ENCODE measurements around the gene TMEM106C.

Gene TMEM106C

DNA sequence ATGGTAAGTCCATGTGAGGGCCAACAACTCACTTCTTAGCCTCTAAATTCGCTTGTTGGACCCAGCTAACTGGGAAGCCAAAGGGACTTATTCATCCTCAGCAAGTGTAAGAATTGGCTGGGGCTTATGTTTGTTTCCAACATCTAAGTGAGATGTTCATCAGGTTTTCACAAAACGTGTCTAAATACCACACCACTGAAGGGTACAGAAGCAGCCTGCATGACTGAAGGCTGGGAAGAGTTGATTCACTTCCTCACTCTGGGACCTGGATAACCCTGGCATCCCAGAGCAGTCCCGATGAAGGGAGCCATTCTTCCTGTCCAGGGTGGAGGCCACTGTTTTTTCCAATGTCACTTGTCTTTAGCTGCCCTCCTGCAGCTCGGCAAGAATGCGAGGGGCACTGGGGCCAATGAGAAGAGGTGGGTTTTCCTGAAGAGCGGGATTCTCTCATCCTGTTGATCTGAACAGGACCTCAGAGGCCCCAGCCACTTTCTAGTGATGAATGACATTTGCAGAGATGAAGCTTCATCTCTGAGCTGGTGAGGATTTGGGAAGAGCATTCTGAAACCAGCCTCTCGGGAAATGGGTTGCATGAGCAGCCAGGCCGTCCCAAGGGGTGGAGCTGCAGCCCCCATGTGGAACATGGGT, 53.1 kb downstream of the TMEM106C start:
- Histone ChIP-seq H2BK12ac (ENCODE audit: low read length) (no peak overlapping the region), H3K4me3 (ENCODE audit: low read length in 2 of 2) (no peak overlapping the region), H2BK5ac (ENCODE audit: low read length) (no peak overlapping the region), H3K4me1 (ENCODE audit: control insufficient read depth in 2 of 2, insufficient read depth in 1 of 2, low read depth in 1 of 2, low read length in 2 of 2) (peaks cover 10 to 18% of the 10 kb centered on the region in 2 donors), H3K79me1 (ENCODE audit: low read depth, low read length) (no peaks in the 10 kb centered on the region), H3K18ac (ENCODE audit: low read length) (peak overlapping the region; percentile 6), H3K27me3 (ENCODE audit: control insufficient read depth in 3 of 3, insufficient read depth in 3 of 3, low read depth in 1 of 3, low read length in 3 of 3) (peaks cover 0 to 18% (median 3%) of the 10 kb centered on the region in 3 experiments), H3K9ac (ENCODE audit: low read depth, low read length, poor library complexity) (no peak overlapping the region), H2AK5ac (ENCODE audit: low read depth, low read length) (no peak overlapping the region), H3K23ac (ENCODE audit: low read depth, low read length, poor library complexity) (no peak overlapping the region), H2BK120ac (ENCODE audit: low read depth, low read length) (no peak overlapping the region), H3K36me3 (replicated peaks in 1 of 2; ENCODE audit: control insufficient read depth in 2 of 2, insufficient read depth in 2 of 2, low read length in 2 of 2) (no peaks in the 10 kb centered on the region), H2AFZ (ENCODE audit: low read length) (peak overlapping the region; percentile 50), H3K14ac (ENCODE audit: low read length) (no peak overlapping the region), H3K4me2 (ENCODE audit: insufficient read depth, low read length, poor library complexity, severe bottlenecking) (no peak overlapping the region), H2BK15ac (ENCODE audit: low read length) (no peak overlapping the region), H4K8ac (ENCODE audit: low read depth, low read length) (no peak overlapping the region), H3K27ac (replicated peaks; ENCODE audit: low read length) (no peak overlapping the region), H3K9me3 (replicated peaks in 1 of 2; ENCODE audit: control insufficient read depth in 2 of 2, insufficient read depth in 1 of 2, low read depth in 1 of 2, low read length in 2 of 2) (no peaks in the 10 kb centered on the region), H4K91ac (ENCODE audit: low read depth, low read length, poor library complexity) (no peak overlapping the region), H3K4ac (ENCODE audit: low read length) (no peak overlapping the region)
- WGBS, 2 donors (ENCODE audit: extremely low coverage in 2 of 2, insufficient read length in 2 of 2, insufficient replicate concordance in 1 of 2), result no CpG with 5 or more reads among the region's 8 CpGs
- no peak for DNase-seq (ENCODE audit: low spot score)

DNA sequence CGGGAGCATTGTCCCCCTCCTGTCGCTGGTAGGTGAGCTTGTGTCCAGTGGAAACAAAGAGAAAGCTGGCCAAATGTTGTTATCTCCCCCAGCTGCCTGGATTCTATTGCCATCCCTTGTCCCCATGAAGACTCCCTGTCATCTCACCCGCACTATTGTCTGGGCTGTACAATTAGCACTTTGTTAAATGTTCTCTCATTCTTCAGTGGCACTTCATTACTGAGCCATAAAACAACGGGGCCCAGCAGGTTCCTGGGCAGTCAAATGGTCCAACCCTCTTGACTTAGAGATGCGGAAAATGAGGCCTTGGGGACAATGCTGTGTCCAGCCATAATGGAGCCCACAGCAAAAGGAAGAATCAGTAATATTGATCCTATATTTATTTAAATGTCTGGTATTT, 54.1 kb downstream of the TMEM106C start:
- H2BK15ac ChIP-seq (ENCODE audit: low read length), result peak overlapping the region; percentile 18
- no peak overlapping the region for H3K4me2 ChIP-seq (ENCODE audit: insufficient read depth, low read length, poor library complexity, severe bottlenecking)
- H4K8ac ChIP-seq (ENCODE audit: low read depth, low read length), result no peak overlapping the region
- peak overlapping the region; percentile 23 for H3K18ac ChIP-seq (ENCODE audit: low read length)
- H2BK5ac ChIP-seq (ENCODE audit: low read length), result no peak overlapping the region
- H3K27ac ChIP-seq (replicated peaks; ENCODE audit: low read length), result no peak overlapping the region
- no peaks in the 10 kb centered on the region for H3K9me3 ChIP-seq (replicated peaks in 1 of 2; ENCODE audit: control insufficient read depth in 2 of 2, insufficient read depth in 1 of 2, low read depth in 1 of 2, low read length in 2 of 2)
- DNase-seq (ENCODE audit: low spot score), result no peak
- H3K4me1 ChIP-seq (ENCODE audit: control insufficient read depth in 2 of 2, insufficient read depth in 1 of 2, low read depth in 1 of 2, low read length in 2 of 2), result peaks cover 15 to 24% of the 10 kb centered on the region in 2 donors
- no peak overlapping the region for H3K23ac ChIP-seq (ENCODE audit: low read depth, low read length, poor library complexity)
- no peak overlapping the region for H3K9ac ChIP-seq (ENCODE audit: low read depth, low read length, poor library complexity)
- H3K4me3 ChIP-seq (ENCODE audit: low read length in 2 of 2), result no peak overlapping the region
- H2BK120ac ChIP-seq (ENCODE audit: low read depth, low read length), result no peak overlapping the region
- peaks cover 0 to 18% (median 3%) of the 10 kb centered on the region in 3 experiments for H3K27me3 ChIP-seq (ENCODE audit: control insufficient read depth in 3 of 3, insufficient read depth in 3 of 3, low read depth in 1 of 3, low read length in 3 of 3)
- H2AK5ac ChIP-seq (ENCODE audit: low read depth, low read length), result peak overlapping the region; percentile 59
- no peak overlapping the region for H2BK12ac ChIP-seq (ENCODE audit: low read length)
- H4K91ac ChIP-seq (ENCODE audit: low read depth, low read length, poor library complexity), result no peak overlapping the region
- H2AFZ ChIP-seq (ENCODE audit: low read length), result peak overlapping the region; percentile 18
- H3K79me1 ChIP-seq (ENCODE audit: low read depth, low read length), result no peaks in the 10 kb centered on the region
- no peaks in the 10 kb centered on the region for H3K36me3 ChIP-seq (replicated peaks in 1 of 2; ENCODE audit: control insufficient read depth in 2 of 2, insufficient read depth in 2 of 2, low read length in 2 of 2)
- no CpG with 5 or more reads among the region's 5 CpGs for WGBS, 2 donors (ENCODE audit: extremely low coverage in 2 of 2, insufficient read length in 2 of 2, insufficient replicate concordance in 1 of 2)
- no peak overlapping the region for H3K4ac ChIP-seq (ENCODE audit: low read length)
- no peak overlapping the region for H3K14ac ChIP-seq (ENCODE audit: low read length)

DNA sequence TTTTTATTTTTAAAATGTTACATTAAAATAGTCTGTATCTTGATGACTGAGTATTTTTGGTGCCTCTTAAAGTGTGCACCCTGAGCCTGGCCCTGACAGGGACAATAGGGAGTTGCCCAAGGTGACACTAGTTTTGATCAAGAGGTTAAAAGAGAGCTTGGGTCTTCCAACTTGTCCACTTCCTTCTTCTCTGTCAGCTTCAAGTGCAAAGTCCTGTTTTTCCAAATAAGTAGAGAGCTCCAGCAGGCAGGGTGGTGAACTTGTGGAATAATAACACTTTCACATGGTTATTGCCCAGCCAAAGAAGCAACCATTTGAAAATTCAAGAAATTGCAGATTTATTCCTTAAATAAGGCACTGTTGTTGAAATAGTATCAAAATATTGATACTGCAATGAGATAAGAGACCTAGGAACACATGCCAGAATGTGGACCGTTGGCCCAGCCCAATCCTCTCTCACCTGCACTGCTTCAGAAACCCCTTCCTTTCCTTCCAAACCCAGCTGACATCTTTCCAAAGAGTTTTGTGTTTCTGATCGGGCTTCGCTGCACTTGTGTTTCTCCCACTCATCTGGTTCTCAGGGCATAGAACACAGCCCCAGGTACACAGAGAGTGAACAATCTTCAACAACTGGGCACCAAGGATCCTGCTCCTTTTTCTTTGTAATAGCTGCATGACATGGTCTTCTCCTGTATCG, 54.7 kb downstream of the TMEM106C start:
- Histone ChIP-seq H3K4ac (ENCODE audit: low read length) (no peak overlapping the region), H3K36me3 (replicated peaks in 1 of 2; ENCODE audit: control insufficient read depth in 2 of 2, insufficient read depth in 2 of 2, low read length in 2 of 2) (no peaks in the 10 kb centered on the region), H3K9ac (ENCODE audit: low read depth, low read length, poor library complexity) (no peak overlapping the region)

More for the DNA sequence above, 54.7 kb downstream of the TMEM106C start:
- no peak overlapping the region for H4K91ac ChIP-seq (ENCODE audit: low read depth, low read length, poor library complexity)
- no peak overlapping the region for H2AFZ ChIP-seq (ENCODE audit: low read length)
- no peak overlapping the region for H3K14ac ChIP-seq (ENCODE audit: low read length)
- H4K8ac ChIP-seq (ENCODE audit: low read depth, low read length), result no peak overlapping the region
- no CpG with 5 or more reads among the region's 4 CpGs for WGBS, 2 donors (ENCODE audit: extremely low coverage in 2 of 2, insufficient read length in 2 of 2, insufficient replicate concordance in 1 of 2)
- no peak overlapping the region for H3K23ac ChIP-seq (ENCODE audit: low read depth, low read length, poor library complexity)
- H2BK120ac ChIP-seq (ENCODE audit: low read depth, low read length), result no peak overlapping the region
- peaks cover 0 to 18% (median 3%) of the 10 kb centered on the region in 3 experiments for H3K27me3 ChIP-seq (ENCODE audit: control insufficient read depth in 3 of 3, insufficient read depth in 3 of 3, low read depth in 1 of 3, low read length in 3 of 3)
- H3K9me3 ChIP-seq (replicated peaks in 1 of 2; ENCODE audit: control insufficient read depth in 2 of 2, insufficient read depth in 1 of 2, low read depth in 1 of 2, low read length in 2 of 2), result no peaks in the 10 kb centered on the region
- H2BK15ac ChIP-seq (ENCODE audit: low read length), result no peak overlapping the region
- no peak overlapping the region for H3K4me3 ChIP-seq (ENCODE audit: low read length in 2 of 2)
- DNase-seq (ENCODE audit: low spot score), result no peak
- no peak overlapping the region for H2BK5ac ChIP-seq (ENCODE audit: low read length)
- no peak overlapping the region for H3K18ac ChIP-seq (ENCODE audit: low read length)
- H3K27ac ChIP-seq (replicated peaks; ENCODE audit: low read length), result no peak overlapping the region
- no peak overlapping the region for H2BK12ac ChIP-seq (ENCODE audit: low read length)
- peaks cover 19 to 29% of the 10 kb centered on the region in 2 donors for H3K4me1 ChIP-seq (ENCODE audit: control insufficient read depth in 2 of 2, insufficient read depth in 1 of 2, low read depth in 1 of 2, low read length in 2 of 2)
- no peaks in the 10 kb centered on the region for H3K79me1 ChIP-seq (ENCODE audit: low read depth, low read length)
- H2AK5ac ChIP-seq (ENCODE audit: low read depth, low read length), result no peak overlapping the region
- no peak overlapping the region for H3K4me2 ChIP-seq (ENCODE audit: insufficient read depth, low read length, poor library complexity, severe bottlenecking)

Measured in neuronal stem cell (in vitro differentiated cells).